ENCODE measurements around the gene BET1. TPM values are rescaled to one million over a fixed set of nuclear protein-coding genes. Genes with fewer than 3 reads are reported as not detected.

BET1 gene, protein sequence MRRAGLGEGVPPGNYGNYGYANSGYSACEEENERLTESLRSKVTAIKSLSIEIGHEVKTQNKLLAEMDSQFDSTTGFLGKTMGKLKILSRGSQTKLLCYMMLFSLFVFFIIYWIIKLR
- total RNA-seq (2021; ENCODE audit: unreplicated experiment): 14.3 TPM
- polyA plus RNA-seq (2012; ENCODE audit: insufficient read length): 7.8 TPM
- percentile 65 among the genes with signal in this experiment for Bru-seq, nascent RNA
- BruChase-seq, experiment 1, labeled RNA remaining after a 2-hour chase: percentile 63 among the genes with signal in this experiment
- BruChase-seq, experiment 2, labeled RNA remaining after a 6-hour chase: percentile 69 among the genes with signal in this experiment
- long read RNA-seq, transcript BET1-201 (4 exons, 1,504 nt): major isoform, 16 of 18 reads
- long read RNA-seq, partial matches to known transcripts: 0 of 18 reads
- long read RNA-seq, other reads (novel, unspliced or antisense): 2 of 18 reads

DNA sequence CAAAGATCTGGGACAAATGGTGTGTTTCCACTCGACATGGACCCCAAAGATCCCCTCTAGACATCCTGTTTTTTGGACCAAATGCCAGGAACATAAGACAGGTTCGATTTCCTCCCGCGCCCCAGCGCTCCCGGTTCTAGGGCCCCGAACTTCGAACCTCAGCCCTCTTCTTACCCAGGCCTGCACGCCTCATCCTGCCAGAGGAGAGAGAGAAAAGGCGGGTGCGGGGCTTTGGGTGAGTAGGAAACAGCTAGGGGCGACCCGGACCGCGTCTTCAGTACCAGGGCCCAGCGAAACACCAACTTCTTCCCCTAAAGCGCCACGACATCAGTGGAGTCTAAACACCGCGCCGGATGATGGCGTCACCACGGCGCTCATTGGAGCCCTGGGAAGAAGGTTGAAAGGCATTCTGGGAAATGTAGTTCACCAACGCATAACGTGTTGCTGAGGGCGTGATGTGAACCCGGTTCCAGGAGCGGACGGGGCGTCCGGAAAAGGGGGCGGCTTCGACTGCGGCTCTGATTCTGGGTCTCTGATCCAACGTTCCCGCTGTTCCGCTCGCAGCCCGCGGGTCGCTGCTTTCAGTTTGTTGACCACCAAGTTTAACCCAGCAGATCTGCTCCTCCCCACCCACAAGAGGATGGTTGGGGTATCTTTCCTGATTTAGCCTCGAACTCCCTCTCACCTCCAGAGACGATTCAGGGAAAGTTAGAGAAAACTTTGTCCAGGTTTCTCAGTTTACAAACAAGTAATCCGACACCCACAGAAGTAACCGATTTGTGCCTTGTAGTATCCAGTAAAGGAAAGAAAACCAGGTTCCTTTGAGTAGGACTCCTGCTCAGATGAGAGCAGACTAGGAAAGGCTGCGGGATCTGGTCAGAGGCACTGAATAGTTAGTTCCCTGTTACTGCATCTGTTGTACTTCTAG, at the start of gene BET1:
BET1 (minus strand) TSS at position 332 of the 928 bp plus-strand sequence; CDS start at position 193, 139 bp downstream.
- in situ Hi-C loops (cut with HindIII; ENCODE audit: low pct_unique_long_range_greater_than_20kb, low sequenced_read_pairs): no loop called here
- H3K4me3 ChIP-seq (ENCODE audit: low read depth in 2 of 2, low read length in 2 of 2): peak within 1 kb of the TSS; percentile 93 to 94
- peaks cover 6% of the 10 kb centered on the region; the same call in 1 of the 2 replicates for H3K4me1 ChIP-seq (ENCODE audit: control insufficient read depth, insufficient read depth, low read length)
- peaks cover 5% of the 10 kb centered on the region; the same call in 1 of the 2 replicates for H3K36me3 ChIP-seq (ENCODE audit: control insufficient read depth, insufficient read depth, low read length)
- ChIA-PET CTCF (interaction anchor here (0.6 to 0.7 kb wide), 2 partner anchors 382 to 1502 kb away, joined by 3 to 4 read pairs; no protein-coding TSS in a partner anchor), POLR2A (no interaction called here)
- peak within 1 kb of the TSS; percentile 88 for H3K27ac ChIP-seq (ENCODE audit: low read length)
- TF ChIP-seq SIN3A (IDR thresholded peaks at IDR 0.05; ENCODE audit: borderline replicate concordance, insufficient read depth, low read depth, low read length): 0 out of 2 replicates have a peak, but pooled peaks have one; percentile 51
- no peak for TF ChIP-seq CTCF (IDR thresholded peaks at IDR 0.05)
- peak; percentile 68 for TF ChIP-seq POLR2AphosphoS5 (IDR thresholded peaks at IDR 0.05; ENCODE audit: low read depth, low read length)
- no peak for TF ChIP-seq REST (IDR thresholded peaks at IDR 0.05; ENCODE audit: insufficient read depth in 1 of 2, low read depth in 2 of 2, low read length in 1 of 2)
- TF ChIP-seq TCF7L2 (IDR thresholded peaks at IDR 0.05; ENCODE audit: low read depth, low read length): no peak
- peaks cover 13% of the 10 kb centered on the region for H3K27me3 ChIP-seq (ENCODE audit: control insufficient read depth, insufficient read depth, low read length)
- peak; percentile 99 for ATAC-seq
- DNase-seq (ENCODE audit: low read depth, low spot score): peak; percentile 80
- intact Hi-C loops (cut with micrococcal nuclease; ENCODE audit: unreplicated experiment): no loop called here
- BruUV-seq (replicated peaks): no TSS peak
- H3K9me3 ChIP-seq (ENCODE audit: control insufficient read depth, insufficient read depth, low read depth, low read length): no peaks in the 10 kb centered on the region

DNA sequence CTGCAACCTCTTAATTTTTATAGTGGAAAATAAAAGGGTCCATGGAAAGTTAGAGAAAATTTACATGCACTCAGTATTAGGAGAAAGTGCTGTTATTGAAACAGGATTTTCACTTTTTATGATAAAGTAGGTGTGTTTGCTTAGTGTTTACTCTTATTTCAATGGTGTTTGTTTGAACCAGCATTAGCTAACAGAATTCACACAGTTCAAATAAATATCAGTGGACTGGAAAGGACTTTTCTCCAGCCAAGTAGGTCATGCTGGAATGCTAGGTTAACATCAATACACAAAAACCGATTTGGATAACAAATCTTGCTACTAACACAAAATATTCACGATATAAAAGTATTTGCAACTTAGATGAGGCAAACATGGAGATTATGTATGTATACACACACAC, 49.4 kb upstream of the BET1 start:
- CTCF ChIA-PET: no interaction called here
- TF ChIP-seq REST (IDR thresholded peaks at IDR 0.05; ENCODE audit: insufficient read depth in 1 of 2, low read depth in 2 of 2, low read length in 1 of 2): no peak
- no peak for TF ChIP-seq CTCF (IDR thresholded peaks at IDR 0.05)
- TF ChIP-seq POLR2AphosphoS5 (IDR thresholded peaks at IDR 0.05; ENCODE audit: low read depth, low read length): no peak
- in situ Hi-C loops (cut with HindIII; ENCODE audit: low pct_unique_long_range_greater_than_20kb, low sequenced_read_pairs): no loop called here
- no peaks in the 10 kb centered on the region for H3K36me3 ChIP-seq (ENCODE audit: control insufficient read depth, insufficient read depth, low read length)
- BruUV-seq (replicated peaks): no TSS peak
- no peak overlapping the region for H3K27ac ChIP-seq (ENCODE audit: low read length)
- no peaks in the 10 kb centered on the region for H3K27me3 ChIP-seq (ENCODE audit: control insufficient read depth, insufficient read depth, low read length)
- H3K9me3 ChIP-seq (ENCODE audit: control insufficient read depth, insufficient read depth, low read depth, low read length): no peaks in the 10 kb centered on the region
- no peaks in the 10 kb centered on the region for H3K4me1 ChIP-seq (ENCODE audit: control insufficient read depth, insufficient read depth, low read length)
- POLR2A ChIA-PET: no interaction called here
- ATAC-seq (no peak), DNase-seq (ENCODE audit: low read depth, low spot score) (no peak)
- intact Hi-C loops (cut with micrococcal nuclease; ENCODE audit: unreplicated experiment): no loop called here
- no peak overlapping the region for H3K4me3 ChIP-seq (ENCODE audit: low read depth in 2 of 2, low read length in 2 of 2)
